ENCODE results near the gene HTRA3. TPM values are rescaled to one million over a fixed set of nuclear protein-coding genes. Genes with fewer than 3 reads are reported as not detected.

The HTRA3 gene
- polyA plus RNA-seq, 1 donor from 2014 or later = not detected

DNA sequence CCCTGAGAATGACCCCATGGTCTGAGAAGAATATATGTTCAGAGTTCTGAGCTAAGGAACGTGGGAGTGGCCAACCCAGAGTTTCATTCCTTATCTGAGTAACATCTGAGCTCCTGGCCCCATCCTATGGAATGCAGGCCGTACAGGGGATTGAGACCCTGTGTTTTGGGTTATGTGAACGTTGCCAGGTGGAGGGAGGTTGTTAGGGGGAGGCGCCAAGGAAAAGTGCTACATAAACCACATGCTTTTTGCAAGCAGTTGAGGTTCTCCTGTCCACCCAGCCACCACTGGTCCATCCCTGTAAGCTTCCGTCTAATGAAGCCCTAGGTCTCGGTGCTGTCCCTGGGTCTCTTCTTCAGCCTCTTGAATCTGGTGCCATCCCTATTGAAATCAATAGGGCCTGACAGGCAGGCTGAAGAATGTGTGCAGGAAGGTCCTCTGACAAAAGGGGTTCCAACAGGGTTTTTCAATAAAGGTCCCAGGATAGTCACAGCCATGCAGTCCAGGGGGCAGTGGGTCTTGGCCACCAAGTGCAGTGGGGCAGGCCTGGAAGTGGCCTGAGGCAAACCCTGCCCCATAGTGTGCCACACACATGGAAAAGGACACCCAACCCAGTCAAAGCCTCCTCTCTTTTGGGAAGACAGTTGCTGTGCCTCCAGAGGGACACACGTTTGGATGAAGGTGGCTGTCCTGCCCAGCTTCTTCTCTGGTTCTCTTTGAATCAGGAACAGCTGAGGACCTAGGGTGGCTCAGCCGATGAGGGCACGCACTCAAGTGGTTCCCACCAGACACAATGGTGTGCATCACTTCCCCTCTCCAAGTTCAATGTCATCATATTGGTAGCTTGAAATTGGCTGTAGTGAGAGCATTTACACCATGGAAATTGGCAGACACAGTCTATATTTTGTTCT, 53.5 kb downstream of the HTRA3 start:
- no peaks in the 10 kb centered on the region for H3F3A ChIP-seq (ENCODE audit: insufficient read depth, low read length, poor library complexity, severe bottlenecking)
- no peak overlapping the region for H3K9ac ChIP-seq (ENCODE audit: low read length)
- H2AFZ ChIP-seq (ENCODE audit: low read depth, low read length) = no peak overlapping the region
- H3K4me3 ChIP-seq (ENCODE audit: low read length) = no peak overlapping the region
- H3K9me3 ChIP-seq (ENCODE audit: low read length) = no peaks in the 10 kb centered on the region
- H3K36me3 ChIP-seq (ENCODE audit: insufficient read depth, low read length) = no peaks in the 10 kb centered on the region
- H4K20me1 ChIP-seq (ENCODE audit: insufficient read depth) = no peaks in the 10 kb centered on the region
- TF ChIP-seq EZH2 (IDR thresholded peaks at IDR 0.05; ENCODE audit: borderline replicate concordance, insufficient read depth, low read length, poor library complexity, severe bottlenecking) (no peak), MXI1 (conservative IDR thresholded peaks at IDR 0.05; ENCODE audit: poor library complexity, severe bottlenecking) (no peak), CTCF (IDR thresholded peaks at IDR 0.05; ENCODE audit: poor library complexity, severe bottlenecking) (no peak), POLR2AphosphoS5 (IDR thresholded peaks at IDR 0.05) (no peak), SMC3 (conservative IDR thresholded peaks at IDR 0.05; ENCODE audit: poor library complexity) (no peak), TAF1 (IDR thresholded peaks at IDR 0.05; ENCODE audit: low read depth) (no peak), RAD21 (conservative IDR thresholded peaks at IDR 0.05) (no peak), EP300 (conservative IDR thresholded peaks at IDR 0.05; ENCODE audit: poor library complexity, severe bottlenecking) (no peak)
- TF ChIP-seq, protein P1, sequence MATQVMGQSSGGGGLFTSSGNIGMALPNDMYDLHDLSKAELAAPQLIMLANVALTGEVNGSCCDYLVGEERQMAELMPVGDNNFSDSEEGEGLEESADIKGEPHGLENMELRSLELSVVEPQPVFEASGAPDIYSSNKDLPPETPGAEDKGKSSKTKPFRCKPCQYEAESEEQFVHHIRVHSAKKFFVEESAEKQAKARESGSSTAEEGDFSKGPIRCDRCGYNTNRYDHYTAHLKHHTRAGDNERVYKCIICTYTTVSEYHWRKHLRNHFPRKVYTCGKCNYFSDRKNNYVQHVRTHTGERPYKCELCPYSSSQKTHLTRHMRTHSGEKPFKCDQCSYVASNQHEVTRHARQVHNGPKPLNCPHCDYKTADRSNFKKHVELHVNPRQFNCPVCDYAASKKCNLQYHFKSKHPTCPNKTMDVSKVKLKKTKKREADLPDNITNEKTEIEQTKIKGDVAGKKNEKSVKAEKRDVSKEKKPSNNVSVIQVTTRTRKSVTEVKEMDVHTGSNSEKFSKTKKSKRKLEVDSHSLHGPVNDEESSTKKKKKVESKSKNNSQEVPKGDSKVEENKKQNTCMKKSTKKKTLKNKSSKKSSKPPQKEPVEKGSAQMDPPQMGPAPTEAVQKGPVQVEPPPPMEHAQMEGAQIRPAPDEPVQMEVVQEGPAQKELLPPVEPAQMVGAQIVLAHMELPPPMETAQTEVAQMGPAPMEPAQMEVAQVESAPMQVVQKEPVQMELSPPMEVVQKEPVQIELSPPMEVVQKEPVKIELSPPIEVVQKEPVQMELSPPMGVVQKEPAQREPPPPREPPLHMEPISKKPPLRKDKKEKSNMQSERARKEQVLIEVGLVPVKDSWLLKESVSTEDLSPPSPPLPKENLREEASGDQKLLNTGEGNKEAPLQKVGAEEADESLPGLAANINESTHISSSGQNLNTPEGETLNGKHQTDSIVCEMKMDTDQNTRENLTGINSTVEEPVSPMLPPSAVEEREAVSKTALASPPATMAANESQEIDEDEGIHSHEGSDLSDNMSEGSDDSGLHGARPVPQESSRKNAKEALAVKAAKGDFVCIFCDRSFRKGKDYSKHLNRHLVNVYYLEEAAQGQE (IDR thresholded peaks at IDR 0.05; ENCODE audit: borderline replicate concordance) = no peak
- no peak overlapping the region for H3K4me2 ChIP-seq (ENCODE audit: low read length)
- H3K9me2 ChIP-seq (ENCODE audit: insufficient read depth, low read length) = no peaks in the 10 kb centered on the region
- H3K27ac ChIP-seq (ENCODE audit: low read length) = no peak overlapping the region
- H3K79me2 ChIP-seq (replicated peaks; ENCODE audit: insufficient read depth, low read length) = no peaks in the 10 kb centered on the region
- H3K27me3 ChIP-seq (ENCODE audit: insufficient read depth, low read depth, low read length) = no peaks in the 10 kb centered on the region

- Histone ChIP-seq H3K4me3 (ENCODE audit: low read length) (no peak overlapping the region), H3K9me3 (ENCODE audit: low read length) (no peaks in the 10 kb centered on the region), H3K9ac (ENCODE audit: low read length) (no peak overlapping the region), H4K20me1 (ENCODE audit: insufficient read depth) (no peaks in the 10 kb centered on the region), H3K27ac (ENCODE audit: low read length) (no peak overlapping the region), H3F3A (ENCODE audit: insufficient read depth, low read length, poor library complexity, severe bottlenecking) (no peaks in the 10 kb centered on the region), H3K36me3 (ENCODE audit: insufficient read depth, low read length) (no peaks in the 10 kb centered on the region), H3K4me2 (ENCODE audit: low read length) (no peak overlapping the region), H3K79me2 (replicated peaks; ENCODE audit: insufficient read depth, low read length) (no peaks in the 10 kb centered on the region), H3K9me2 (ENCODE audit: insufficient read depth, low read length) (no peaks in the 10 kb centered on the region), H2AFZ (ENCODE audit: low read depth, low read length) (no peak overlapping the region), H3K27me3 (ENCODE audit: insufficient read depth, low read depth, low read length) (no peaks in the 10 kb centered on the region)
- no peak for TF ChIP-seq TAF1 (IDR thresholded peaks at IDR 0.05; ENCODE audit: low read depth)
- TF ChIP-seq CTCF (IDR thresholded peaks at IDR 0.05; ENCODE audit: poor library complexity, severe bottlenecking) = no peak
- TF ChIP-seq MXI1 (conservative IDR thresholded peaks at IDR 0.05; ENCODE audit: poor library complexity, severe bottlenecking) = no peak
- no peak for TF ChIP-seq SMC3 (conservative IDR thresholded peaks at IDR 0.05; ENCODE audit: poor library complexity)
- no peak for TF ChIP-seq POLR2AphosphoS5 (IDR thresholded peaks at IDR 0.05)
- TF ChIP-seq, protein P1 (IDR thresholded peaks at IDR 0.05; ENCODE audit: borderline replicate concordance) = no peak
- TF ChIP-seq EP300 (conservative IDR thresholded peaks at IDR 0.05; ENCODE audit: poor library complexity, severe bottlenecking) = no peak
- no peak for TF ChIP-seq EZH2 (IDR thresholded peaks at IDR 0.05; ENCODE audit: borderline replicate concordance, insufficient read depth, low read length, poor library complexity, severe bottlenecking)
- TF ChIP-seq RAD21 (conservative IDR thresholded peaks at IDR 0.05) = no peak
These were observed 54.5 kb downstream of the HTRA3 start for GRCh38 chr4:8323947-8324555.

Data from neural cell (in vitro differentiated cells).